WTC11 (cell line): Measurements from ENCODE around the gene PNMA6E.

Experiments
- KAT7 ChIP-seq: sonication (generic); formaldehyde crosslinking; IDR thresholded peaks from 2 replicates; pipeline ENCODE4 v1.8.1; 2023; ENCODE audit warnings: missing genetic modification reagents, mild to moderate bottlenecking, borderline replicate concordance
- NFATC4 ChIP-seq: fragments of 250-450 bp; sonication (Bioruptor Pico); IDR thresholded peaks from 2 replicates; pipeline ENCODE4 v1.9.0; 2021; ENCODE audit warnings: mild to moderate bottlenecking
- NR3C1 ChIP-seq: sonication (generic); formaldehyde crosslinking; conservative IDR thresholded peaks from 2 replicates; pipeline ENCODE4 v1.8.1; 2023; ENCODE audit warnings: low read depth, mild to moderate bottlenecking, missing genetic modification reagents
- ZNF121 ChIP-seq: sonication (generic); formaldehyde crosslinking; IDR thresholded peaks from 2 replicates; pipeline ENCODE4 v1.8.0; 2023; ENCODE audit warnings: missing genetic modification reagents
- ZNF138 ChIP-seq: sonication (generic); formaldehyde crosslinking; conservative IDR thresholded peaks from 2 replicates; pipeline ENCODE4 v1.8.1; 2022; ENCODE audit warnings: mild to moderate bottlenecking, moderate library complexity, missing genetic modification reagents
- TF ChIP-seq, protein P1 (sequence below): fragments of 200-600 bp; IDR thresholded peaks from 2 replicates; pipeline ENCODE4 v1.8.0; 2022; ENCODE audit warnings: antibody characterized with exemption
- TF ChIP-seq, protein P2 (sequence below): sonication (generic); formaldehyde crosslinking; IDR thresholded peaks from 2 replicates; pipeline ENCODE4 v1.8.0; 2022; ENCODE audit warnings: mild to moderate bottlenecking, missing genetic modification reagents
- TF ChIP-seq, protein P3 (sequence below): sonication (generic); formaldehyde crosslinking; IDR thresholded peaks from 2 replicates; pipeline ENCODE4 v1.8.1; 2022; ENCODE audit warnings: mild to moderate bottlenecking, missing genetic modification reagents, moderate library complexity, borderline replicate concordance
- TF ChIP-seq, protein P4 (sequence below): sonication (generic); formaldehyde crosslinking; IDR thresholded peaks from 2 replicates; pipeline ENCODE4 v1.8.1; 2023; ENCODE audit warnings: mild to moderate bottlenecking, missing genetic modification reagents, moderate library complexity
- TF ChIP-seq, protein P5 (sequence below): sonication (generic); formaldehyde crosslinking; IDR thresholded peaks from 2 replicates; pipeline ENCODE4 v1.8.0; 2023; ENCODE audit warnings: missing genetic modification reagents

DNA sequence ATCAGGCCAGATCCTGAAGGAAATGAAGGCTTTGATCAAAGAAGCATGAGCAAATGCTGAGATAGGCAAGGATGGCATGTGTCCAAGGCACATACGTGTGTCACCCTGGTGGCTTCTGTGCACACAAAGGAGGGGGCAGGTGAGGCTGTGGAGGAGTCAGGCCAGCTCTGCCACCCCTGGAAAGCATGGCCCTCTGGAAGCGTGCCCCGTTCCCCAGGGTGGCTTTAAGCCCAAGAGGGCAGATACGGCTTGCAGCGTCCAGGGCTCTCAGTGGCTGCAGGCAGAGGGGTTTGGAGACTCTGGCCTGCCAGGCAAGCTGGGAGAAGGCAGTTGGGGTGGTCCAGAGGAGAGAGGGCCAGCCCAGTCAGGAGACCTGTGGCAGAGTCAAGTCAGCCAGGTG, 25.6 kb downstream of the PNMA6E start:
- TF ChIP-seq, protein P1, sequence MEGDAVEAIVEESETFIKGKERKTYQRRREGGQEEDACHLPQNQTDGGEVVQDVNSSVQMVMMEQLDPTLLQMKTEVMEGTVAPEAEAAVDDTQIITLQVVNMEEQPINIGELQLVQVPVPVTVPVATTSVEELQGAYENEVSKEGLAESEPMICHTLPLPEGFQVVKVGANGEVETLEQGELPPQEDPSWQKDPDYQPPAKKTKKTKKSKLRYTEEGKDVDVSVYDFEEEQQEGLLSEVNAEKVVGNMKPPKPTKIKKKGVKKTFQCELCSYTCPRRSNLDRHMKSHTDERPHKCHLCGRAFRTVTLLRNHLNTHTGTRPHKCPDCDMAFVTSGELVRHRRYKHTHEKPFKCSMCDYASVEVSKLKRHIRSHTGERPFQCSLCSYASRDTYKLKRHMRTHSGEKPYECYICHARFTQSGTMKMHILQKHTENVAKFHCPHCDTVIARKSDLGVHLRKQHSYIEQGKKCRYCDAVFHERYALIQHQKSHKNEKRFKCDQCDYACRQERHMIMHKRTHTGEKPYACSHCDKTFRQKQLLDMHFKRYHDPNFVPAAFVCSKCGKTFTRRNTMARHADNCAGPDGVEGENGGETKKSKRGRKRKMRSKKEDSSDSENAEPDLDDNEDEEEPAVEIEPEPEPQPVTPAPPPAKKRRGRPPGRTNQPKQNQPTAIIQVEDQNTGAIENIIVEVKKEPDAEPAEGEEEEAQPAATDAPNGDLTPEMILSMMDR, result no peak
- TF ChIP-seq NFATC4 (CRISPR knock-in tag) (no peak), KAT7 (CRISPR knock-in tag) (no peak), NR3C1 (CRISPR knock-in tag) (no peak), ZNF138 (no peak), ZNF121 (CRISPR knock-in tag) (no peak)
- TF ChIP-seq, protein P2, sequence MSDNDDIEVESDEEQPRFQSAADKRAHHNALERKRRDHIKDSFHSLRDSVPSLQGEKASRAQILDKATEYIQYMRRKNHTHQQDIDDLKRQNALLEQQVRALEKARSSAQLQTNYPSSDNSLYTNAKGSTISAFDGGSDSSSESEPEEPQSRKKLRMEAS (CRISPR knock-in tag), result no peak
- TF ChIP-seq, protein P3, sequence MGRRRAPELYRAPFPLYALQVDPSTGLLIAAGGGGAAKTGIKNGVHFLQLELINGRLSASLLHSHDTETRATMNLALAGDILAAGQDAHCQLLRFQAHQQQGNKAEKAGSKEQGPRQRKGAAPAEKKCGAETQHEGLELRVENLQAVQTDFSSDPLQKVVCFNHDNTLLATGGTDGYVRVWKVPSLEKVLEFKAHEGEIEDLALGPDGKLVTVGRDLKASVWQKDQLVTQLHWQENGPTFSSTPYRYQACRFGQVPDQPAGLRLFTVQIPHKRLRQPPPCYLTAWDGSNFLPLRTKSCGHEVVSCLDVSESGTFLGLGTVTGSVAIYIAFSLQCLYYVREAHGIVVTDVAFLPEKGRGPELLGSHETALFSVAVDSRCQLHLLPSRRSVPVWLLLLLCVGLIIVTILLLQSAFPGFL, result no peak
- TF ChIP-seq, protein P4, sequence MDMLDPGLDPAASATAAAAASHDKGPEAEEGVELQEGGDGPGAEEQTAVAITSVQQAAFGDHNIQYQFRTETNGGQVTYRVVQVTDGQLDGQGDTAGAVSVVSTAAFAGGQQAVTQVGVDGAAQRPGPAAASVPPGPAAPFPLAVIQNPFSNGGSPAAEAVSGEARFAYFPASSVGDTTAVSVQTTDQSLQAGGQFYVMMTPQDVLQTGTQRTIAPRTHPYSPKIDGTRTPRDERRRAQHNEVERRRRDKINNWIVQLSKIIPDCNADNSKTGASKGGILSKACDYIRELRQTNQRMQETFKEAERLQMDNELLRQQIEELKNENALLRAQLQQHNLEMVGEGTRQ (CRISPR knock-in tag), result no peak
- TF ChIP-seq, protein P5, sequence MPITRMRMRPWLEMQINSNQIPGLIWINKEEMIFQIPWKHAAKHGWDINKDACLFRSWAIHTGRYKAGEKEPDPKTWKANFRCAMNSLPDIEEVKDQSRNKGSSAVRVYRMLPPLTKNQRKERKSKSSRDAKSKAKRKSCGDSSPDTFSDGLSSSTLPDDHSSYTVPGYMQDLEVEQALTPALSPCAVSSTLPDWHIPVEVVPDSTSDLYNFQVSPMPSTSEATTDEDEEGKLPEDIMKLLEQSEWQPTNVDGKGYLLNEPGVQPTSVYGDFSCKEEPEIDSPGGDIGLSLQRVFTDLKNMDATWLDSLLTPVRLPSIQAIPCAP, result no peak
